Activated CD8-positive, alpha-beta memory T cell treated with anti-CD3 and anti-CD28 coated beads, Interleukin-2, amount 50 U/mL, for 48 hours (primary cell): Measurements from ENCODE around the gene AGAP2.
A peak's percentile ranks its signal among the peaks of the same experiment; 100 is the strongest.

Source experiments
- DNase-seq: peaks from one replicate; pipeline ENCODE4 v3.0.0-alpha.2; 2020

The AGAP2 gene

GRCh38 chr12:57766464-57767304 is 28.1 kb upstream of the AGAP2 start, which contains the start of gene CYP27B1:
TSS of gene CYP27B1 (minus strand) at chr12:57767078. CDS start at chr12:57767041, 37 bp downstream.
- DNase-seq: peak; percentile 73

DNA sequence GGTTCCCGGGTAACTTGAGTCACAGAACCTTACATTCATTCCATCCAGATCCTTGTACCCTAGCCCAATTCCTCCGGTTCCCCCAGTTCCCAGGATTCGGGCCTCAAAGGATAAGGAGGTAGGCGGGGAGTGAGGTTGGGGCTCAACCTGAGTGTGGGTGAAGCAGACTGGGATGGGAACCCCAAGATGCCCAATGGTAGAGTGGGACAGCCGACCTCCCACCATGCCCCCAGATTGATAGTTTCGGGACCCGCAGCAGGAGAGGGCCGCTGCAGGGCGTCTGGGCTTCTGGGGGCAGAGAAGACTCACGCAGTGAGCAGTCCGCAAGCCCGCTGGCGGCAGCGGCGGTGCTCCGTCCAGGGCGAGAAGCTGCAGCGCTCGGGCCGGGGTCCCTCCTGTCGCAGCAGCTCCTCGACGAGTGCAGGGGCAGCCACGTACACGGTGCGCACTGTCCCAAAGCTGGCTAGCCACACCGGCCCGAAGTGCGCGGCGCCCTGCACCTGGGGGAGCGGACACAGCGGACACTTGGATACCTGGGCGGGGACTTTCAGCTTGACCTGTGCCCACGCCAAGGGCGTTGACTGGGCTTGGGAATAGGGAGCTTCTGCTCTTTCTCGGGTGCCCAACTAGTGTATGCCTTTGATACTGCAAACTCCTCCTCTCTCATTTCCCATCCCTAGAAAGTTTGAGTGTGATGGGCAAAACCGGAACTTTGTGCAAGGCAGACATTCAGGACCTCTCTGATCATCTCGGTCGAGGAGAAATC is 27.3 kb upstream of the AGAP2 start:
- DNase-seq: no peak

DNA sequence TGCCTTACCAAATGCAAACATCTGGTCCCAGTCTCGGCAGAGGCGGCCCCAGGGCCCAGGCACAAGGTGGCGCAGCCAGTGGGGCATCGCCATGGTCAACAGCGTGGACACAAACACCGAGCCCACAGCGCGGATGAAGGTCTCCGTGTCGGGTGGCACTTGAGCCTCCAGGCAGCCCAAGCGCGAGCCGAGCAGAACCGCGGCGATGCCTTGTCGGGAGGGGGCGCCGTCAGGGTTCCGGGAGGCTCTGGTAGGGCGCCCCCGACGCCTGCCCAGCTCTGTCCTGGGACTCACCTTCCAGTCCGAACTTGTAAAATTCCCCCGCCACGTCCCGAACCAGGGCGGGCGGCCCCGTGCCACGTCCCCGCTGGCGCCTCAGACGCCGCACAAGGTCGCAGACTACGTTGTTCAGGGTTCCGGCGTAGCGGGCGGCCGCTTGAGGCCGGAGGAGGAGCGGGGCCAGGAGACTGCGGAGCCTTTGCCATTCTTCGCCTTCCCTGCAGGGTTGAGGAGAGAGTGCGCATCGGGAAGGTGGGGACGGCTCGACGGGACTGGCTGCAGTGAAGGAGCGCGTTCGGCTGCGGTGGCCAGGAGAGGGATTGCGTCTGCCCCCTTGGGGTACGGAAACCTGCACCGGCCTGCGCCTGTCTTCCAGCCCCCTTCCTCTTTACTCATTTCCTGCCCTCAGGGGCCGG is 26.6 kb upstream of the AGAP2 start:
- peak; percentile 83 for DNase-seq

GRCh38 chr12:57764662-57765002 is 26.1 kb upstream of the AGAP2 start:
- no peak for DNase-seq

GRCh38 chr12:57763881-57764661 is 25.5 kb upstream of the AGAP2 start:
- DNase-seq: no peak

GRCh38 chr12:57762463-57762862 is 23.9 kb upstream of the AGAP2 start:
- DNase-seq: no peak

GRCh38 chr12:57761391-57761998 is 23.0 kb upstream of the AGAP2 start:
- no peak for DNase-seq

- no peak for DNase-seq
Measured at GRCh38 chr12:57760347-57760982, 21.9 kb upstream of the AGAP2 start.

DNA sequence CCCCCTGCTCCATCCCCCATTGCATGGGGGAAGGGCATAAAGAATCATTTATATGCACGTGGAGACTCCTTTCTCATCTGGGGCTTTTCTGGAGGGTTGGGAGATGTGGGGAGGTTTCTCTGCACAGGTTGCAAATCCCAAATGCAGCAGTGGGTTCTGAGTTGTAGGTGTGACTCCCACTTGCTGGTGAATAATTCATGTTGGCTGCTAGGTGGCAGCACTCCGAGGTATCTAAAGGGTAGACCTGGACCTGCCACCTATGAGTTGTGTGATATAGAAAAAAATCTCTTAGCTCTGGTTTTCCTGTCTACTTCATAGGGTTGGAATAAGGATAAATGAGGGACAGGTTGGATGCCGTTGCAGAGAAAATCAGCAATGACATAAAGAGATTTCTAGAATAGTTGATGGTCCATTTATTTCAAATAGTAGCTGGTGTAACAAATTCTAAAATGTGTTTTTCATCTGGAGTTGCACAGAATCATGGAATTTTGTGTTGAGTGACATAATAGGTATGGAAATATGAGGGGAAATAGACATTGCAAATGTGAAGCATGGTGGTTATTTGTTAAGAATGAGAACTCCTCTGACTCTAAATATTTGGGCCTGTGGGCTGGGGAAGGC is 20.9 kb upstream of the AGAP2 start:
- no peak for DNase-seq

GRCh38 chr12:57758552-57759359 is 20.2 kb upstream of the AGAP2 start:
- DNase-seq: no peak

- DNase-seq: no peak
Measured at GRCh38 chr12:57757771-57758170, 19.2 kb upstream of the AGAP2 start.

DNA sequence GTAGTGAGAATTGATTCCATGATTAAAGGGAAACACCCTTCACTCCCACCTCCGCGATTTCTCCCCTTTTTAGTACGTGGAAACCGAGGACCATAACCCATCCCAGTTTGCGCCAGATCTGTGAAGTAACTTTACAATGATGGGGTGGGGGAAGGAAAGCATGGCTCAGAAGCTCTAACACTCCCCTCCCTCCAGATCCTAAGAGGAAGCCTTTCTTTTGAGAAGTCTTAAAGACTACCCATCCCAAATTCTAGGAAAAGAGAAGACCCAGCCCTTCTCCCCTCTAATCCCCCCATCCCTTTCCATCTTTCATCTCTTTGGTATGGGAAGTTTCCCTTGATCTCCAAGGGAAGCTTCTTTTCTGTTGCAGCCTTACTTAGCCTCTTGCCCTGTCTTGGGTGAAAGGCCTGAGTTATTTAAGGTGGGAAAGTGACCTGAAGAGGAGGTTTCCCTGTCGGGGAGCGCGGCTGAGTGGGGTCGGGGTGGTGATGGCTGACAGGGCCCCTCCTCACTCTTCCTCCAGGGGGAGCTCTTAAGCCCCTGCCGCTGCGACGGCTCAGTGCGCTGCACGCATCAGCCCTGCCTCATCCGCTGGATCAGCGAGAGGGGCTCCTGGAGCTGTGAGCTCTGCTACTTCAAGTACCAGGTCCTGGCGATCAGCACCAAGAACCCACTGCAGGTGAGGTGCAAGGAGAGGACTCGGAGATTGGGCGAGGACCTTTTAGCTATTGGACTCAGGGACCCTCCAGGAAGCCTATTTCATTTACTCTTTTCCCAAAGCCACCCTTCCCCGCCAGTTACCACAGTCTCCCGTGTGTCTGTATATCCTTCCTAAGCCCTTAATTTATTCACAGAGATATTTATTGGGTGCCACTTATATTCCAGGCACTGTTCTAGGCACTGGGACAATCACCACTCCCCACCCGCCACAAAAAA is 18.1 kb upstream of the AGAP2 start:
- peak; percentile 87 for DNase-seq

- no peak for DNase-seq
Measured at GRCh38 chr12:57755454-57756372, 17.2 kb upstream of the AGAP2 start.

DNA sequence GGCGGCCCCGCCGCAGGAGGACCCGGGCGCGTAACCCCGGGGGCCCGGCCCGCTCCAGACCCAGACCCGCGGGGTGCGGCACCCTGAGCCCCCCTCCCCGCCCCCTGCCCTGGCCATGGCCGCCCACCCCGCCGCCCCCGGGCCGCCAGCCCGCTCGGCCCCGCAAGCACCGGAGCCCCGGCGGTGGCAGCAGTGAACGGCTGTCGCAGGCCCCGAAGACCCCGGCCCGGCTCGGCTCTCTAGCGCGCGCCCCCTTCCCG is 16.6 kb upstream of the AGAP2 start:
- DNase-seq: no peak

- DNase-seq: peak; percentile 87
Measured at GRCh38 chr12:57754411-57755193, 16.1 kb upstream of the AGAP2 start, which contains the start of gene MARCHF9. TSS of gene MARCHF9 (plus strand) at chr12:57755103. CDS start at chr12:57755529, 426 bp downstream.

- no peak for DNase-seq
Measured at GRCh38 chr12:57753756-57754337, 15.3 kb upstream of the AGAP2 start.

DNA sequence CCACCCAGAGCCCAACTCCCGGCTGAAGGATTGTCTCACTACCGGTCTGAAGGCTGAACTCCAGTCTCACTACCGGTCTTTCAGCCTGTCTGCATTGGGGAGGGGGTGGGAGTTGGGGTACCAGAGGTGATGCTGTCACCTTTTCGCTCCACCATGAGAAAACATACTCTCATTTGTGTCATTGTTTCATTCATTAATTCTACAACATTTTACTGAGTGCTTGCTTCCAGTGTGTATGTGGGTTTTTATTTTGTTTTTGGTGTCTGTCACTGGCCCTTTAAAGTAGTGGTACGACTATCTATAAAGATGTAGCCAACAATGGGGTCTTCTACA is 14.1 kb upstream of the AGAP2 start:
- DNase-seq: no peak
